ENCODE results near the gene DDI1. TPM values are rescaled to one million over a fixed set of nuclear protein-coding genes. Genes with fewer than 3 reads are reported as not detected.

Gene DDI1
- total and polyA plus RNA-seq, 10 of the 15 experiments (the other 5 are each of a cell fraction or from before 2014, with no cell fraction given), result not detected

DNA sequence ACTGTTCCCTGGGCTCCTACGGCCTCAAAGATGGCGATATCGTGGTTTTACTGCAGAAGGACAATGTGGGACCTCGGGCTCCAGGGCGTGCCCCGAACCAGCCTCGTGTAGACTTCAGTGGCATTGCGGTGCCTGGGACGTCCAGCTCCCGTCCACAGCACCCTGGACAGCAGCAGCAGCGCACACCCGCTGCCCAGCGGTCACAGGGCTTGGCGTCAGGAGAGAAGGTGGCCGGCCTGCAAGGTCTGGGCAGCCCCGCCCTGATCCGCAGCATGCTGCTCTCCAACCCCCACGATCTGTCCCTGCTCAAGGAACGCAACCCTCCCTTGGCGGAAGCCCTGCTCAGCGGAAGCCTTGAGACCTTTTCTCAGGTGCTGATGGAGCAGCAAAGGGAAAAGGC lies 555 bp downstream of the DDI1 start:
- H4K20me1 ChIP-seq (ENCODE audit: control insufficient read depth, insufficient read depth), result no peaks in the 10 kb centered on the region
- CTCF ChIA-PET, result no interaction called here
- intact Hi-C loops (cut with micrococcal nuclease; ENCODE audit: unreplicated experiment), result no loop called here
- FAIRE-seq (no peak), DNase-seq (ENCODE audit: low read depth, low spot score) (no peak), ATAC-seq (no peak)
- H3K79me2 ChIP-seq (ENCODE audit: control insufficient read depth, insufficient read depth, low read length), result no peaks in the 10 kb centered on the region
- SMC1A ChIA-PET (ENCODE audit: uncharacterized antibody, unreplicated experiment), result no interaction called here
- TF ChIP-seq FOS (IDR thresholded peaks at IDR 0.05; ENCODE audit: borderline replicate concordance, extremely low read depth, insufficient read length), result no peak
- no peak for TF ChIP-seq RUNX3 (IDR thresholded peaks at IDR 0.05; ENCODE audit: low read length)
- TF ChIP-seq KAT2A (conservative IDR thresholded peaks at IDR 0.05; ENCODE audit: control insufficient read depth, low read depth, low read length), result no peak
- TF ChIP-seq, protein P1, sequence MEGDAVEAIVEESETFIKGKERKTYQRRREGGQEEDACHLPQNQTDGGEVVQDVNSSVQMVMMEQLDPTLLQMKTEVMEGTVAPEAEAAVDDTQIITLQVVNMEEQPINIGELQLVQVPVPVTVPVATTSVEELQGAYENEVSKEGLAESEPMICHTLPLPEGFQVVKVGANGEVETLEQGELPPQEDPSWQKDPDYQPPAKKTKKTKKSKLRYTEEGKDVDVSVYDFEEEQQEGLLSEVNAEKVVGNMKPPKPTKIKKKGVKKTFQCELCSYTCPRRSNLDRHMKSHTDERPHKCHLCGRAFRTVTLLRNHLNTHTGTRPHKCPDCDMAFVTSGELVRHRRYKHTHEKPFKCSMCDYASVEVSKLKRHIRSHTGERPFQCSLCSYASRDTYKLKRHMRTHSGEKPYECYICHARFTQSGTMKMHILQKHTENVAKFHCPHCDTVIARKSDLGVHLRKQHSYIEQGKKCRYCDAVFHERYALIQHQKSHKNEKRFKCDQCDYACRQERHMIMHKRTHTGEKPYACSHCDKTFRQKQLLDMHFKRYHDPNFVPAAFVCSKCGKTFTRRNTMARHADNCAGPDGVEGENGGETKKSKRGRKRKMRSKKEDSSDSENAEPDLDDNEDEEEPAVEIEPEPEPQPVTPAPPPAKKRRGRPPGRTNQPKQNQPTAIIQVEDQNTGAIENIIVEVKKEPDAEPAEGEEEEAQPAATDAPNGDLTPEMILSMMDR (IDR thresholded peaks at IDR 0.05 in 2 of 3, conservative IDR thresholded peaks at IDR 0.05 in 1 of 3; ENCODE audit: control insufficient read depth in 2 of 3, extremely low read depth in 1 of 3, insufficient read depth in 1 of 3, low read depth in 3 of 3, low read length in 3 of 3), result no peak
- TF ChIP-seq, protein P2, sequence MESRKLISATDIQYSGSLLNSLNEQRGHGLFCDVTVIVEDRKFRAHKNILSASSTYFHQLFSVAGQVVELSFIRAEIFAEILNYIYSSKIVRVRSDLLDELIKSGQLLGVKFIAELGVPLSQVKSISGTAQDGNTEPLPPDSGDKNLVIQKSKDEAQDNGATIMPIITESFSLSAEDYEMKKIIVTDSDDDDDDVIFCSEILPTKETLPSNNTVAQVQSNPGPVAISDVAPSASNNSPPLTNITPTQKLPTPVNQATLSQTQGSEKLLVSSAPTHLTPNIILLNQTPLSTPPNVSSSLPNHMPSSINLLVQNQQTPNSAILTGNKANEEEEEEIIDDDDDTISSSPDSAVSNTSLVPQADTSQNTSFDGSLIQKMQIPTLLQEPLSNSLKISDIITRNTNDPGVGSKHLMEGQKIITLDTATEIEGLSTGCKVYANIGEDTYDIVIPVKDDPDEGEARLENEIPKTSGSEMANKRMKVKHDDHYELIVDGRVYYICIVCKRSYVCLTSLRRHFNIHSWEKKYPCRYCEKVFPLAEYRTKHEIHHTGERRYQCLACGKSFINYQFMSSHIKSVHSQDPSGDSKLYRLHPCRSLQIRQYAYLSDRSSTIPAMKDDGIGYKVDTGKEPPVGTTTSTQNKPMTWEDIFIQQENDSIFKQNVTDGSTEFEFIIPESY (IDR thresholded peaks at IDR 0.05), result no peak
- TF ChIP-seq, protein P3, sequence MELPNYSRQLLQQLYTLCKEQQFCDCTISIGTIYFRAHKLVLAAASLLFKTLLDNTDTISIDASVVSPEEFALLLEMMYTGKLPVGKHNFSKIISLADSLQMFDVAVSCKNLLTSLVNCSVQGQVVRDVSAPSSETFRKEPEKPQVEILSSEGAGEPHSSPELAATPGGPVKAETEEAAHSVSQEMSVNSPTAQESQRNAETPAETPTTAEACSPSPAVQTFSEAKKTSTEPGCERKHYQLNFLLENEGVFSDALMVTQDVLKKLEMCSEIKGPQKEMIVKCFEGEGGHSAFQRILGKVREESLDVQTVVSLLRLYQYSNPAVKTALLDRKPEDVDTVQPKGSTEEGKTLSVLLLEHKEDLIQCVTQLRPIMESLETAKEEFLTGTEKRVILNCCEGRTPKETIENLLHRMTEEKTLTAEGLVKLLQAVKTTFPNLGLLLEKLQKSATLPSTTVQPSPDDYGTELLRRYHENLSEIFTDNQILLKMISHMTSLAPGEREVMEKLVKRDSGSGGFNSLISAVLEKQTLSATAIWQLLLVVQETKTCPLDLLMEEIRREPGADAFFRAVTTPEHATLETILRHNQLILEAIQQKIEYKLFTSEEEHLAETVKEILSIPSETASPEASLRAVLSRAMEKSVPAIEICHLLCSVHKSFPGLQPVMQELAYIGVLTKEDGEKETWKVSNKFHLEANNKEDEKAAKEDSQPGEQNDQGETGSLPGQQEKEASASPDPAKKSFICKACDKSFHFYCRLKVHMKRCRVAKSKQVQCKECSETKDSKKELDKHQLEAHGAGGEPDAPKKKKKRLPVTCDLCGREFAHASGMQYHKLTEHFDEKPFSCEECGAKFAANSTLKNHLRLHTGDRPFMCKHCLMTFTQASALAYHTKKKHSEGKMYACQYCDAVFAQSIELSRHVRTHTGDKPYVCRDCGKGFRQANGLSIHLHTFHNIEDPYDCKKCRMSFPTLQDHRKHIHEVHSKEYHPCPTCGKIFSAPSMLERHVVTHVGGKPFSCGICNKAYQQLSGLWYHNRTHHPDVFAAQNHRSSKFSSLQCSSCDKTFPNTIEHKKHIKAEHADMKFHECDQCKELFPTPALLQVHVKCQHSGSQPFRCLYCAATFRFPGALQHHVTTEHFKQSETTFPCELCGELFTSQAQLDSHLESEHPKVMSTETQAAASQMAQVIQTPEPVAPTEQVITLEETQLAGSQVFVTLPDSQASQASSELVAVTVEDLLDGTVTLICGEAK (IDR thresholded peaks at IDR 0.05; ENCODE audit: borderline replicate concordance), result no peak
- no peak for TF ChIP-seq FOXM1 (IDR thresholded peaks at IDR 0.05; ENCODE audit: low read depth, low read length)
- no peak for TF ChIP-seq HDAC2 (IDR thresholded peaks at IDR 0.05)
- no peak overlapping the region for H2AFZ ChIP-seq (ENCODE audit: control insufficient read depth, low read depth, low read length)
- H3K4me3 ChIP-seq, result no peak overlapping the region
- POLR2A ChIA-PET, result no interaction called here
- no peaks in the 10 kb centered on the region for H3K9me3 ChIP-seq (replicated peaks; ENCODE audit: control insufficient read depth, insufficient read depth, low read length)
- no peak overlapping the region for H3K27ac ChIP-seq (ENCODE audit: control insufficient read depth, insufficient read depth)
- BruUV-seq (replicated peaks), result no TSS peak
- no peaks in the 10 kb centered on the region for H3K27me3 ChIP-seq (replicated peaks in 1 of 2; ENCODE audit: control insufficient read depth in 2 of 2, insufficient read depth in 2 of 2, low read length in 1 of 2)
- no peak overlapping the region for H3K4me2 ChIP-seq (ENCODE audit: control insufficient read depth, insufficient read depth)
- WGBS (ENCODE audit: insufficient coverage, insufficient replicate concordance, low lambda C conversion rate, missing lambda C conversion rate), result 55% methylated on average over 18 of the region's 21 CpGs
- no peaks in the 10 kb centered on the region for H3K36me3 ChIP-seq (ENCODE audit: control insufficient read depth in 2 of 2, insufficient read depth in 2 of 2, low read length in 1 of 2)
- RAD21 ChIA-PET (ENCODE audit: unreplicated experiment), result no interaction called here
- in situ Hi-C loops (cut with MboI), result no loop called here
- H3K9ac ChIP-seq (ENCODE audit: control insufficient read depth, insufficient read depth, low read length), result no peak overlapping the region
- no peaks in the 10 kb centered on the region for H3K4me1 ChIP-seq (ENCODE audit: control insufficient read depth, insufficient read depth, low read length)

Data from GM12878 (cell line).